Ureter (tissue), 1 donor: Measurements from ENCODE around the gene KCNH5. TPM values are rescaled to one million over a fixed set of nuclear protein-coding genes. Genes with fewer than 3 reads are reported as not detected.
"Not testable (repeated sequence)": the region's sequence is repeated elsewhere in the genome, so short reads cannot be mapped to it uniquely, and the experiment has no call there.

Source experiments
- DNase-seq: peaks from one replicate; pipeline ENCODE4 v3.0.0-alpha.2; 2020; ENCODE audit warnings: low spot score
- total RNA-seq: library from RNA; stranded (reverse); gene quantifications from one replicate; pipeline ENCODE4 v1.2.4, GENCODE V29; 2023
- donor health status: DM: yes; HTN: yes; CAD: no.

Gene KCNH5
- total RNA-seq, 1 donor from 2014 or later, result not detected

DNA sequence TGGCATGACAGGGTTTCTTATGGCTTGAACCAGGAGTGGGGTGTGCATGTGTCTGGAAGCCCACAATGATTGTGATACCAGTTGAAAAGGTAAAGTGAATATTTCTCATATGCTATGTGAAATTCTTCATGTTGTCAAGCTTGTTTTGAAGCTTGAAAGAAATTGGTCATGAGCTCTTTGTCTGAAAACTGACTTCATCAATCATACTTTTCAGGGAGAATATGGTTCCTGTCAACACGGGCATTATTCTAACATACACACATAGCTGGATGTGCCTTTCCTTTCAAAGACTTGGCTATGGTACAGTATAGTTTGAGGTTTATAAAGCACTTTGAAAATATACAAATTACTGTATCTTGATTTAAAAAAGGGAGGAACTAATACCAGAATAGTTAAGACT, 158.8 kb downstream of the KCNH5 start:
- no peak for DNase-seq

DNA sequence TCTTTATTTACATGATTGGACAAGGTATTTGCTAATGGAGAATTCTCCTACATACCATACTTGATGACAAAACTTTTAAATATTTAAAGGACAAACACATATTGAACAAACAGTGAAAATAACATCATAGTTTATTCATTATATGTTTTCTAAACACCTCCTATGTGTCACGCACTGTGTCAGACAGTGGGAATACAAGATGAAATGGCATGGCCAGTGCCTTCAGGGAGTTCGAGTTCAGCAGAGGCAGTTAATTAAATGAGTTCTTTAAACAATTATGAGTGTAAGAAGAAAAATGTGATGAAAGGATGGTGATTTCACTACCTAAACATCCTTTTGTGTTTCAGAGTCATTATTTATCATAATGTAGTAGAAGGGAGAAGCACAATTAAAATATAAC, 159.8 kb downstream of the KCNH5 start:
- no peak for DNase-seq

DNA sequence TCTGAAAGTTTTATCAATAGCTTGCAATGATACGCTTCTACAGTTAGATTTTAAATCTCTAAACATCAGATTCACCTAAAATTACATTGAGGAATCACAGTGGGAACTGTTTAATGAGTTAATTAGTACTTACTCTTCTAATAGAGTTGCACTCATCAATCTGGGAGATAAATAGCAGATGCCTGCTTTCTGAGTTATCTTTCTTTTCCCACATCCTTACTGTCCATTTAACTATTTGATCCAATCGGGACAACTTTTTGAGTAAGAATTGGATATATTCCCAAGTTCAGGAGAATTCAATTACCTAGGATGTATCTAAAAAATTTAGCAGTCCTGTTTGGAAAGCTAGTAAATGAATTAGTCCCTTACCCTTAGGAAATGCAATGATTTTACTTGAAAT, 162.3 kb downstream of the KCNH5 start:
- DNase-seq, result no peak

DNA sequence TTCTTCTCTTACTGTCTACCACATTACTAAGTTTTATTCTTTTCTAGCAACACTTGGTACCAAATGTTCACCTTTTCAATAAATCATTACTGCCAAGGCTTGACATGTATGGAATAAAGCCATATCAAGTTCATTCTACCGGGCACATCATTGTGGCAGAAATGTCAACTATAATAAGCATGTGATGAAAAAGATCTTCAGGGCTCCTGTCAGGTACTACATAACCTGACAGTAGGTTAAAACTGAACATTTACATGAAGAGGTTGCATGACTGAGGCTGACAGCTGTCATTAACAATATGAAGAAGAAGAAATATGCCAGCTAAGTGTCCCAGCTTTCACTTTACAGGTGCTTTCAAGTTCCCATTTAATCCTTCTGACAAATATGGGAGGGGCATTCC, 178.9 kb downstream of the KCNH5 start:
- no peak for DNase-seq

DNA sequence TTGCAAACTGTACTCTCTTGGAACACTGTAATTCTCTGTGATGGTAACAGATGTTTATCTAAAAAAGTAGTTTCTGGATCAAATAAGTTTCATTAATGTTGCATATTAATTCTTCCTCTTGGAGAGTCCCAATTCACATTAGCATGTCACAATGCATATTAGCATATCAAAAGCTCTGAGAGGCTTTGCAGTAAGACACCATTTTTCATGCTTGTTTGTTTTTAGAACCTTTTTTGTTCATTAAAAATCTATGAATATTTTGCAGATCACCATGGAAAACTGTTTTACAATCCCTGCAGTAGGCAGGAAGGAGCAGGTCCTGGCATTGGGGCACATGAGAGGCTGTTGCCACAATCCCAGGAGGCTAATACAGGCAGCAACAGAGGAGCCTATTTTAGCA, 180.7 kb downstream of the KCNH5 start:
- no peak for DNase-seq

DNA sequence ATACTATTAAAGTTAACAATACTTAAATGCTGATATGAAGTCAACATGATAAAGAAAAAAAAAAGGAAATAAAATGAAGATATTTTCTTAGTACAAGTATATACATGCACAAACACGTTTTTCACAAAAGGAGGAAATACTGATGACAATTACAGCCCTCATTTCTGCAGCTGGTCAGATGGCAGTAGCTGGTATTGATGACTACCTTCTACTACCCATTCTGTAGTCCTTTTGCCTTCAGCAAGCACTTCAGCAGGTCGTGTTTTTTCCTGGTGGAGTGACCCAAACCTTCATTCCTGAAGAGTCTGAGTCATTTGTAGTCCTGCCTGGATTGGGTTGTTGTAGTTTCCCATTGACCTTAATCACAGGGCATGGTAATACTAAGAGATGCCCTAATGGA, 187.2 kb downstream of the KCNH5 start:
- not testable (repeated sequence) for DNase-seq

DNA sequence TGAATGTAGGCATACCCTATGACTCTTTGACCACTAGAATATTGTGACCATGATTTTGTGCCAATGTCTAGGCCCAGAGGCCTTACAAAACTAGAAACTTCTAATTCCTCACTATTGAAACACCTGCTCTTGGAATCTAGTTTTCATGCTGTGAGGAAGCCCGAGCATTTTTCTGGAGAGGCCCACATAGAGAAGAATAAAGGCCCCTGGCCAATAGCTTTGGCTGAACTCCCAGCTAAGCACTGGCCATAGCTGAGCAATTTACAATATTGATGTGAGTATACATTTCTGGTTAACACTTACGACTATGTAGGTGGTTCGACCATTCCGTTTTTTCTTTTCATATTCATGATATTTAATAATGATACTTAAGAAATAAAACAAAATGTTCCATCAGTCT, 190.3 kb downstream of the KCNH5 start:
- DNase-seq, result no peak

DNA sequence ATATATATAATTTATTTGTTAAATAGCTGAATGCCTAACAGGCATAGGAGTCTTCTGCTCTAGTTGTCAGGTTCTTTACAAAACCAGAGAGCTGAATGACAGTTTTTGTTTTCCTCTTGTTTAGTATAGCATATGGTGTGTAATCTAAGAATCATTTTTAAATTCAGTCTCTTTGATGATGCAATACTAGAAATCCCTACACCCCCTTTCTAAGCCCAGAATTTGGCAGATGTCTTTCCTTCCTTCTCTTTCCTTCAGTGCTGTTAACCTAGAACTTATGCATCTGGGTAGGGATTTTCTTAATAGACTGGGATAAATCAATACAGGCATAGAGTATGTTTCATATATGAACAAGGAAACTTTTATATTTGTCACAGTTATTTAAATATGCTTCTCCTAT, 198.1 kb downstream of the KCNH5 start:
- DNase-seq, result no peak

DNA sequence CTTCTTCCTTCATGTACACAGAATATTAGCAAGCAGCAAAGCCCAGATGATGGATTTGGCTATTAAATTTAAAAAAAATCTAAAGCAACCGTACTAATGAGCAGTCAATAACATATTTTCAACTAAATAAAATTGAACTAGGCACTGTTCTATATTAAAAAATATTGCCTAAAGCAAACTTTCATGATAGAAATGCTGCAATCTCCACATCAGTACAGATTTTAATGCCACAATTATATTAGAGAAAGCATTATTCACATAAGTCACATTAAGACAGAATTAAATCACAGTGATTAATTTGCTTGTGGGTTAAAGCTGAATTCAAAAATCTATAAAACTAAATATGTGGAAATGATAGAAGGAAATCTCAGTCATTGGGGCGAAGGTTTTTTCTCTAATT, 200.7 kb downstream of the KCNH5 start:
- DNase-seq, result no peak

DNA sequence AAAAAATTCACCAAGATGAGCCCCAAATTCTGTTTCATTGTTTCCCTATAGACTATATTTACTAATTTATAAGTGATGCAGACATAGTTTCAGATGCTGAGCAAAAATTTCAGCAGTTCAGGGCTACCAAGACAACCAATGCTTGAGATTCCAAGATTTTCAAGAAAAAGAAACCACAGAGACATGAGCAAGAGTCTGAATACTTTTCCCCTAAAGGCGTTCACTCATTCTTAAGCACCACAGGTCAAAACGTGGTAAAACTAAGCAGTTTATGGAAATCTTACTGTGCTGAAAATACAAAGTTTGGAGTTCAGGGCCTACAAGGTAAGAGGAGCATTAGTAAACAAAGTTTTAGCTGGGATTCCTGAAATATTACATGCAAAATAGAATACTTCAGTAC, 221.2 kb downstream of the KCNH5 start:
- no peak for DNase-seq

DNA sequence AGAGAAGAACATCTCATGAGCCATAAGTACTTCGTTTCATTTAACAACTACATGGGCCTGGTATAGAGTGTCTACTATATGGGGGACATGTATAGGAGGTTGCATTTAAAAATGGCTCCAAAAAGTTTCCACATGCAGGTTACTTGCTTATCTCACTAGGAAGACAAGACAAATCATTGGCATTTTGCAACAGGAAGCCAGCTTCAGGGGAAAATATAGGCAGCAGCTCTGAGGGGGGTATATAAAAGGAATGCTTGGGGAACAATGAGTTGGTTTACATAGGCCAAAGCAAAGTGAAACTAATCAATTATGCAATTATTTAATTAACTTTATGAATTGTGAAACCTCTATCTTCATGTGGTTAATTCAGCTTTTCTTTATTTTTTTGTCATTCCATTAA, 225.3 kb downstream of the KCNH5 start:
- DNase-seq, result no peak

DNA sequence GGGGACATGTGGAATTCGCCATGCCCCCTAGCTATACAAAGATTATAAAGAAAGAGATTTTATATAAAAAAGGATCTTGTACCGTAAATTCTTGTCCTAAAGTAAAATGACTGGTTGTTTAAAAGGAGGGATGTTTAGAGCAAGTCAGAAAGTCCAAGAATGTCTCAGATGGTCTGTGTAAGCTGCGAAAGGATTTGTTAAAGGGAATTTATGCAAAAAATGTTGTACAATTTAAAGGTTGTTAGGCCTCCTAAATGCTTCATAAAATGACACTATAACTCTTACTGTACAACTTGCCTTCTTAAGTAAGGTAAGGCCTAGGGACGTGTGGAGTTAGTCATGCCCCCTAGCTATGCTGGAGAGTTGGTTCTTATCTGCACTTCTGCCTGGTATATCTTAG, 237.6 kb downstream of the KCNH5 start:
- DNase-seq, result no peak

DNA sequence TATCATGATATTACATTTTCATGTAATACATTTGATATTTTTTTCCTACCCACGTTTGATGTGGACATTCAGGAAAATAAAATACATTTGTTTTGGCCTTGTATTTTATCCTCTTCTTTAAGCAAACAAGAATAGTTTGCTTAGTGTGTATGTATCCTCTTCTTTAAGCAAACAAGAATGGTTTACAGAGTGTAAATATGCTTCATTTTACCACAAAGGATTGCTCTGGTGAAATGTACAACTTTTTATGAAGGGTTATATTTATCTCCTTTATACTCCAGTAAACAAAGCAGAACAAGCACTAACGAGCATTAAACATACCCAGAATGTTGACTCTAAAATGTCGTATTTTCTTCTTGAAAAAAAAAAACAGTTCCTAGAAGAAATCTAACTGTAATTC, 244.7 kb downstream of the KCNH5 start:
- no peak for DNase-seq

DNA sequence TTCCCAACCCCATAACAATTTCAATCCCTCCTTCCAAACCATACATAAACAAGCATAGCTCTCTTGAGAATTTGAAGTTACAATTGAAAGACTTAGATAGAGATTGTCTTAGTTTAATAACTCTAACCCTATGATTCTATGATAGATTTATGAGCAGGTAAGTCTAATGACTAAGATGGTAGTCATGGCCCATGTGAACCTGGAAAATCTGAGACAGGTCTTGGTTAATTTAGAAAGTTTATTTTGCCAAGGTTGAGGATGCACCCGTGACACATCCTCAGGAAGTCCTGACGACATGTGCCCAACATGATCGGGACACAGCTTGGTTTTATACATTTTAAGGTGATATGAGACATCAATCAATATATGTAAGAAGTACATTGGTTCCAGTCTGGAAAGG, 248.8 kb downstream of the KCNH5 start:
- no peak for DNase-seq

DNA sequence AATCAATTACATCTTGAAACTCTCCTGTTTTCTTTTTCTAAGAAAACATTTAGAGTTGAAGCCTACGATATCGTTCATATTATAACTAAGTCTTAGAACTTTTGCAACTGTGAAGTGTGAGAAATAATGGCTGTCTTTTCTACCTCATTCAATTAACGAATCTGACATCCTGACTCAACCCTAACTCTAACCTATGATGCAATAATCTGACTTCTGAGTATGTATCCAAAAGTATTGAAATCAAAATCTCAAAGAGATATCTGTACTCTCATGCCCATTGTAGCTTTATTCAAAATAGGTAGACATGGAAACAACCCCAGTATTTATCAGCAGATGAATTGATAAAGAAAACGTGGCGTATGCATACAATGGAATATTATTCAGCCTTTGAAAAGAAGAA, 252.7 kb downstream of the KCNH5 start:
- DNase-seq, result no peak

DNA sequence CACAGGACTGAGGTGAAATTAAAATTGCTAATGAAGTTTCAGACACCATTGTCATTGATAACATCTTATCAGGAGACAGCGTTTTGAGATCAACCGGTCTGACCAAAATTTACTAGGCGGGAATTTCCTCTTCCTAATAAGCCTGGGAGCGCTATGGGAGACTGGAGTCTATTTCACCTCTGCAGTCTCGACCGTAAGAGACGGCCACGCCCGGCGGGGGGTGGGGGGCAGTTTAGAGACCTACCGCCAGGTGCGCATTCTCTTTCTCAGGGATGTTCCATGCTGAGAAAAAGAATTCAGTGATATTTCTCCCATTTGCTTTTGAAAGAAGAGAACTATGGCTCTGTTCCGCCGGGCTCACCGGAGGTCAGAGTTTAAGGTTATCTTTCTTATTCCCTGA, 263.9 kb downstream of the KCNH5 start:
- not testable (repeated sequence) for DNase-seq

DNA sequence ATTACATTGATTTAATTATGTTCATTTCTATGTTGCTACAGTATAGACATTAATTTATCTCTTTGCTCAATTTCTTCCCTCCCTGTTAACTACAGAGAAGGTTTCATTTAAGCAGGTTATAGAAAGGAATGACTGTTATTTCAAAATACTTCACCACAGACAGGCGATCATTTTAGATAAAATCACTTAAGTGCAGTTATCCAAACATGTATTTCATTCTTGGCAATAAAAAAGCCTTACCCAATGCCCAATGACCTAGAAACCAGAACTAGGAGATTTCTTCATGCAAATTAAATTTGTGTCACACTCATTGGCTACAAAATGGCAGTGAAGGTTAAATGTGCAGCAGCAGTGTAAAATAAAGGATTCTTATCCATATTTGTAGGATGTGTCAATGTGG, 266.4 kb downstream of the KCNH5 start:
- DNase-seq, result no peak

DNA sequence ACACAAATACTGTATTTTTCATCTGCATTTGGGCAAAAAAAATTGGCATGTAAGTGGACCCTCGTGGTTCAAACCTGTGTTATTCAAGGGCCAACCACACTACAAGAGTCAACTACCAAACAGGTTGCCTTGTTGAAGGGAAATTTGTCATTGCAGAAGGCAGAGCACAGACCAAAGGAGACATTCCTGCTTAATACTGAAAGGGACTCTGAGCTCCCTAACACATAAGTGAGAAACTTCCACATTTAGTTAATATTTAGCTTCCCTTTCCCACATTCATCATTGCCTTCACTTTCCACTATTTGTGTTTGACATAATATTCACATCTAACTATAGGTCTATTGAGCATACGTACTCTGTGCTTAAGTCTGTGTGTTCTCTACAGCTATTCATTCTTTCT, 266.9 kb downstream of the KCNH5 start:
- no peak for DNase-seq

DNA sequence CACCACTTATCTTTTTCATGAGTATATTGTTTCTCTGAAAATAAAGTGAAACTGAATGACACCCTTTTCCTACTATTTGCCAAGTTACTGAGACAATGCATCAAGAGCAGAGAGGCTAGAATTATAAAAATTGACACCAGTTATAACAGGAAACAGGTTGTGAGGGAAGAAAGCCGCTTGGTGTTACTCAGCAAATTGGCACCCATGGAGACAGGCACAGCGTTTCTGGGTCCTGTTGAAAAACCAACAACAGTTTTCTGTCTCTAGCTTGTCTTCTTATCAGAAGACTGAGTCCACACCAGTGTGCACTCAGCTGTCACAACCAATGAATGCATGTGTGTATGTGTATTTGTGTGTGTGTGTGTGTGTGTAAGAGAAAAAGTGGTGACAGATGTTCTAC, 267.7 kb downstream of the KCNH5 start:
- no peak for DNase-seq

DNA sequence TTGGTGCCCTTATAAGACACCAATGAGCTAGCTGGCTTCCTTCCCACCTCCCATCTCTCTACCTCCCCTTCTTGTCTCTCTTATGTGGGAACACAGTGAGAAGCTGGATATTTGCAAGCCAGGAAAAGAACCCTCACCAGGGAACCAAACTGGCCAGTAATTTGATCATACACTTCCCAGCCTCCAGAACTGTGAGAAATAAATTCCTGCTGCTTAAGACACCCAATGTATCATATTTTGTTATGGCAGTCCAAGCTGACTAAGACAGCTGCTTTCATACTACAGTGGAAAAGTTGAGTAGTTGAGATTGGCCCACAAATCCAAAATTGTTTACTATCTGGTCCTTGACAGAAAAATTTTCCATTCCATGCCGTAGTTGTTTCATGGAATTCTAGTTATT, 269.0 kb downstream of the KCNH5 start:
- no peak for DNase-seq

DNA sequence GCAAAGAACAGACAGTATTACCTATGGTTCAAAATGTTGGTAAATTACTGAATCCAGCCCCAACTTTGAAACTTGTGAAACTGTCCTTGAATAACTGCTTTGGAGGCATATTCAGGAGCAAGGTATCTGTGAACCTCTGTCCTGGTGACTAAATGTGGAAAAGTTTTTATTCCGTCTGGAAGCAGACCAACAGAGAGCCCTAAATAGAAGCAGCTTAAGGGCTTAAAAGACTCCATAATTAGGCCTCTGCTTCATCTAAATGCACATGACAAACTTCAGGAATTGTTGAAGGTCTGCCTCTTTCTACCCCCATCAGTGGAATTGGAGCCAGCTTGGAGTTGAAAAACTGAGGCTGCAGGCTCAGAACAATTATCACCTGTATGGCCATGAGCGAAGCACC, 276.5 kb downstream of the KCNH5 start:
- DNase-seq, result no peak

DNA sequence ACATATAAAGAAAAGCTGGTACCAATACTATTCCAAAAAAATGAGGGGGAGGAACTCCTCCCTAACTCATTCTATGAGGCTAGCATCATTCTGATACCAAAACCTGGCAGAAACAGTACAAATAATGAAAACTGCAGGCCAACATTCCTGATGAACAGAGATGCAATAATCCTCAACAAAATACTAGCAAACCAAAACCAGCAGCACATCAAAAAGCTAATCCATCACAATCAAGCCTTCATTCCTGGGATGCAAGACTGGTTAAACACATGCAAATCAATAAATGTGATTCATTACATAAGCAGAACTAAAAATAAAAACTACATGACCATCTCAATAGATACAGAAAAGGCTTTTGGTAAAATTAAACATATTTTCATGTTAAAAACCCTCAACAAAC, 281.3 kb downstream of the KCNH5 start:
- no peak for DNase-seq

DNA sequence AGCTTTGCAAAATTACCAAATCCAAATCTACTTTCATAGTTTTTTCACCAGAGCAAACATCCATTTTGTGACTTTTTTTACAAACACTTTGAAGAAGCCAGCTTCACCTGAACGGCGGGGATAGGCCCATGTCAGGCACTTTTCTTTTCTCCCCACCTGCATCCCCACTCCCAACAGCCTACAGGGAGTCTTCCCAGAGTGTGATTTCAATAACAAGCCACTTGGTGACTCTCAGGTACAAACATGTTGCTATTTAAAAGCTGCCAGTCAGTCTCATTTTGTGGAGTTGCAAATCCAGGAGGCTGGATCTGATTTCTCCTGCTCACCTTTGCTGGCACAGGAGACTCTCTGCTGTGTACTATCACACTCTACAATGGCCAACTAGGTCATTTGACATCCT, 285.5 kb downstream of the KCNH5 start:
- DNase-seq, result no peak

DNA sequence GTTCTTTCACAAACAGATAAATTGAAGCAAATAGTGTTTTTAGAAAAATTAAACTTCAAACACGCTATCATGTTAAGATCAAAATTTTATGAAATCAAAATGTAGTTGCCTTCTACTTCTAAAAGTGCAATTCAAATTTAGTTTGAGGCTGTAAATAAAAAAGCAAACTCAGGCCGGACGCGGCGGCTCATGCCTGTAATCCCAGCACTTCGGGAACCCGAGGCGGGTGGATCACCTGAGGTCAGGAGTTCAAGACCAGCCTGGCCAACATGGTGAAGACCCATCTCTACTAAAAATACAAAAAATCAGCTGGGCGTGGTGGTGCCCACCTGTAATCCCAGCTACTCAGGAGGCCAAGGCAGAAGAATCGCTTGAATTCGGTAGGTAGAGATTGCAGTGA, 298.4 kb downstream of the KCNH5 start:
- not testable (repeated sequence) for DNase-seq

DNA sequence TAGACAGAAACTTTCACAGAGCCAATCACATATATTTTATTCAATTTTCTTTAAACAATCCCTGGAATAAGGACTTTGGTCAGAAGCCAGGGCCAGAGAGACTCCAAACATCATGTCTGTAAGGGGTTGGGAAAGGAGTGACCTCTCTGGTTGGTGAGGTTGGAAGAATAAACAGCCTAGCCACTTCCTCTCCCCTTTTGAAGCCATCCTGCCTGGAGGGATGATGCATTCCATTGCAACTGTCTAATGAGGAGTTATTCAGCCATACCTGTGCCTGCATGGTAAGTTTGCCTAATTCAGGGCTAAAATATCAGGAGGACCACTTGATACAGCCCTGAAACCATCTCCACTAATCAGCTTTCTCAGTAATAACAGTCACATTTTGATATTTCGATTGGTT, 299.8 kb downstream of the KCNH5 start:
- DNase-seq, result no peak
